Gastroesophageal sphincter (tissue), 3 donors: Measurements from ENCODE around the gene AFF2.

Experiments
- CTCF ChIP-seq, 4 experiments: fragments of 200-600 bp in 2 of 4; fragments of 450-650 bp in 2 of 4; sonication (generic) in 1 of 4; IDR thresholded peaks; one replicate each; pipeline ENCODE4 v1.5.1; 2017 to 2019; ENCODE audit warnings: antibody characterized with exemption in 4 of 4, mild to moderate bottlenecking in 2 of 4, moderate library complexity in 2 of 4
- EP300 ChIP-seq: sonication (generic); formaldehyde crosslinking; IDR thresholded peaks from one replicate; pipeline ENCODE4 v1.6.1; 2017; ENCODE audit warnings: antibody characterized with exemption, mild to moderate bottlenecking
- POLR2AphosphoS5 ChIP-seq: sonication (generic); formaldehyde crosslinking; IDR thresholded peaks from one replicate; pipeline ENCODE4 v1.6.1; 2017; ENCODE audit warnings: antibody characterized with exemption

GRCh38 chrX:148956352-148956751, 455.9 kb downstream of the AFF2 start:
- no peak for TF ChIP-seq CTCF (IDR thresholded peaks at IDR 0.05)
- TF ChIP-seq POLR2AphosphoS5 = no peak
- TF ChIP-seq EP300 = no peak
